HFFc6 (cell line): Measurements from ENCODE around the gene IGLON5. TPM values are rescaled to one million over a fixed set of nuclear protein-coding genes. Genes with fewer than 3 reads are reported as not detected.

ENCODE experiments used
- DNase-seq: peaks from one replicate; pipeline ENCODE4 v3.0.0-alpha.2; 2018
- H3K27ac Mint-ChIP-seq: 2 replicates; pipeline ENCODE4 v1.8.0; 2020; ENCODE audit warnings: mild to moderate bottlenecking, mixed read lengths
- H3K27me3 Mint-ChIP-seq: 2 replicates; pipeline ENCODE4 v1.8.0; 2021; ENCODE audit warnings: mild to moderate bottlenecking, moderate library complexity, mixed read lengths; ENCODE audit not compliant: insufficient read depth
- H3K36me3 Mint-ChIP-seq: 2 replicates; pipeline ENCODE4 v1.8.0; 2021; ENCODE audit warnings: low read depth, mixed read lengths
- H3K4me1 Mint-ChIP-seq: 2 replicates; pipeline ENCODE4 v1.8.0; 2020; ENCODE audit warnings: low read depth, mixed read lengths
- H3K4me3 Mint-ChIP-seq: 2 replicates; pipeline ENCODE4 v1.8.0; 2020; ENCODE audit warnings: mild to moderate bottlenecking, moderate library complexity, mixed read lengths
- H3K9me3 Mint-ChIP-seq: 2 replicates; pipeline ENCODE4 v1.8.0; 2020; ENCODE audit warnings: mild to moderate bottlenecking, mixed read lengths
- total RNA-seq, 6 experiments: library from RNA; stranded (reverse); fragmentation: NEBNext Ultra II Directional; extraction: Animal tissue kit (Norgen Biotek cat#: 25700); gene quantifications; 2 replicates in 1 of 6; 3 replicates in 5 of 6; pipeline ENCODE4 v1.2.3, GENCODE V29; 2021
- TF ChIP-seq, protein P1 (sequence below): fragments of 200-600 bp; sonication (generic); IDR thresholded peaks from 2 replicates; pipeline ENCODE4 v1.5.0; 2021; ENCODE audit warnings: antibody characterized with exemption, mild to moderate bottlenecking

IGLON5 gene
- total RNA-seq, 6 experiments from 2014 or later, result not detected

- Mint-ChIP-seq H3K4me1 (no peaks in the 10 kb centered on the region), H3K36me3 (peaks cover 8% of the 10 kb centered on the region; the same call in 1 of the 2 replicates), H3K4me3 (no peak overlapping the region), H3K27ac (no peak overlapping the region), H3K9me3 (peaks cover 43% of the 10 kb centered on the region), H3K27me3 (peaks cover 11% of the 10 kb centered on the region)
- TF ChIP-seq, protein P1, sequence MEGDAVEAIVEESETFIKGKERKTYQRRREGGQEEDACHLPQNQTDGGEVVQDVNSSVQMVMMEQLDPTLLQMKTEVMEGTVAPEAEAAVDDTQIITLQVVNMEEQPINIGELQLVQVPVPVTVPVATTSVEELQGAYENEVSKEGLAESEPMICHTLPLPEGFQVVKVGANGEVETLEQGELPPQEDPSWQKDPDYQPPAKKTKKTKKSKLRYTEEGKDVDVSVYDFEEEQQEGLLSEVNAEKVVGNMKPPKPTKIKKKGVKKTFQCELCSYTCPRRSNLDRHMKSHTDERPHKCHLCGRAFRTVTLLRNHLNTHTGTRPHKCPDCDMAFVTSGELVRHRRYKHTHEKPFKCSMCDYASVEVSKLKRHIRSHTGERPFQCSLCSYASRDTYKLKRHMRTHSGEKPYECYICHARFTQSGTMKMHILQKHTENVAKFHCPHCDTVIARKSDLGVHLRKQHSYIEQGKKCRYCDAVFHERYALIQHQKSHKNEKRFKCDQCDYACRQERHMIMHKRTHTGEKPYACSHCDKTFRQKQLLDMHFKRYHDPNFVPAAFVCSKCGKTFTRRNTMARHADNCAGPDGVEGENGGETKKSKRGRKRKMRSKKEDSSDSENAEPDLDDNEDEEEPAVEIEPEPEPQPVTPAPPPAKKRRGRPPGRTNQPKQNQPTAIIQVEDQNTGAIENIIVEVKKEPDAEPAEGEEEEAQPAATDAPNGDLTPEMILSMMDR, result no peak
- DNase-seq, result no peak
Measured at GRCh38 chr19:51293571-51294210, 17.8 kb upstream of the IGLON5 start.

DNA sequence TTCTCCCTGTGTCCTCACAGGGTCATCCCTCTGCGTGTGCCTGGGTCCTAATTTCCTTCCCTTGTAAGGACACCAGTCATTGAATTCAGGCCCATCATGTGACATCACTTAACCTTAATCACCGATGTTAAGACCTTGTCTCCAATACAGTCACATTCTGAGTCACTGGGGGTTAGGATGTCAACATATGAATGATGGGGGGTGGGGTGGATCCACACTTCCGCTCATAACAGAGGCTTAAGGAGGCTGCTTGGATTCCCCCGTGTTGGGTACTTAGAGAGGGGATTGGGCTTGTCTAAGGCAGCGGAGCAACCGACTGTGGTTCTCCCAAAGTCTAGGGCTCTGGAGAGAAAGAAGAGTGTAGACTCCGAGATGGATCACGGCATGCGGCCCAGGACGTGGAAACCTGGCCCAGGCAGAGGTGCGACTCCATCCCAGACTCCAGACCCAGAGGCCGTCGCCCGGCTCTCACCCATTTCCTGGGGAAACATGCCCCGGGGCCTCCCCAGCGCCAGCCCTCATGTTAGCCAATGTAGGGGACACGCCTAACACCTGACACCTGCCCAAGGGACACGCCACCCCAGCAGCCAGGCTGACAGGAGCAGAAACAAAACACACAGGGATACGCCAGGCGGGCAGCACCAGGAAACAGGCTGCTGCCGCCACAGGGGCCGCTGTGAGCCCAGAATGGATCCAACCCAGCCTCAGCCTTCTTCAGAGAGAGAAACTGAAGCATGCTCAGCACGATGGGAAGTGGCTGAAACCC lies 17.1 kb upstream of the IGLON5 start:
- Mint-ChIP-seq H3K9me3 (peaks cover 46% of the 10 kb centered on the region), H3K4me3 (no peak overlapping the region), H3K4me1 (no peaks in the 10 kb centered on the region), H3K36me3 (peaks cover 8% of the 10 kb centered on the region; the same call in 1 of the 2 replicates), H3K27ac (no peak overlapping the region), H3K27me3 (peaks cover 11% of the 10 kb centered on the region)
- DNase-seq, result no peak
- TF ChIP-seq, protein P1, result no peak

DNA sequence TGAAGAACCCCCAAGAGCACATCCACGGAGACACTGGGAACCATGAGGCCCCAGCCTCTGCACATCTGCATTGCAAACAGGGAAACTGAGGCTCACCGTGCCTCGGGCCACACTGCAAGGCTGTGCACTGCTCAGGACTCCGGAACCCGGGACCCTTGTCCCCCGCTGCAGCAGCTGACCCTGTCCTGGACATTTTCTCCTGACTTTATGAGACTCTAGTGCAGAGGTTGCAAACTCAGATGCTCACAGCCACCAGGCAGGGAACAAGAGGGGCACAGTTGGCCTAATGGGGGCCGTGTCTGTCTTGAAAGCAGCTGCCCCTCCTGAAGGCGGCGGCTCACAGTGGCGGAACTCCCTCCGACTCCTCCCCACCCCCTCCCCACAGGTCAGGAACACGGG lies 16.5 kb upstream of the IGLON5 start:
- no peaks in the 10 kb centered on the region for H3K4me1 Mint-ChIP-seq
- TF ChIP-seq, protein P1, result no peak
- H3K9me3 Mint-ChIP-seq, result peaks cover 43% of the 10 kb centered on the region
- H3K27me3 Mint-ChIP-seq, result peaks cover 11% of the 10 kb centered on the region
- no peak for DNase-seq
- H3K36me3 Mint-ChIP-seq, result peaks cover 8% of the 10 kb centered on the region; the same call in 1 of the 2 replicates
- no peak overlapping the region for H3K27ac Mint-ChIP-seq
- H3K4me3 Mint-ChIP-seq, result no peak overlapping the region

- no peak for DNase-seq
- Mint-ChIP-seq H3K4me3 (no peak overlapping the region), H3K36me3 (peaks cover 8% of the 10 kb centered on the region; the same call in 1 of the 2 replicates), H3K27ac (no peak overlapping the region), H3K27me3 (peaks cover 11% of the 10 kb centered on the region), H3K9me3 (peaks cover 40% of the 10 kb centered on the region), H3K4me1 (no peaks in the 10 kb centered on the region)
- TF ChIP-seq, protein P1, result no peak
Measured at GRCh38 chr19:51295382-51296126, 15.9 kb upstream of the IGLON5 start.

- DNase-seq, result no peak
- H3K27ac Mint-ChIP-seq, result no peak overlapping the region
- H3K4me1 Mint-ChIP-seq, result no peaks in the 10 kb centered on the region
- H3K27me3 Mint-ChIP-seq, result peaks cover 10% of the 10 kb centered on the region
- TF ChIP-seq, protein P1, result no peak
- peaks cover 8% of the 10 kb centered on the region; the same call in 1 of the 2 replicates for H3K36me3 Mint-ChIP-seq
- H3K4me3 Mint-ChIP-seq, result no peak overlapping the region
- H3K9me3 Mint-ChIP-seq, result peaks cover 40% of the 10 kb centered on the region
Measured at GRCh38 chr19:51296336-51297093, 14.9 kb upstream of the IGLON5 start.
